HEK293 (cell line): ENCODE results near the gene TGOLN2.
"Not testable (repeated sequence)": the region's sequence is repeated elsewhere in the genome, so short reads cannot be mapped to it uniquely, and the experiment has no call there.

ENCODE experiments used
- CTCF ChIA-PET: fragments of 350-600 bp; formaldehyde crosslinking; extraction: SDS; loops from one replicate; lab custom pipeline; 2021; ENCODE audit warnings: antibody characterized with exemption; lab: Yijun Ruan, JAX
- POLR2A ChIA-PET: fragments of 300-600 bp; formaldehyde crosslinking; extraction: SDS; loops from one replicate; lab custom pipeline; 2020; ENCODE audit warnings: antibody characterized with exemption, inconsistent platforms; lab: Yijun Ruan, JAX
- H3K27ac ChIP-seq: fragments of 200-500 bp; sonication (Bioruptor generic); 2 replicates; pipeline ENCODE4 v1.5.1; 2014; ENCODE audit warnings: low read depth, low read length, control low read depth, inconsistent platforms; ENCODE audit errors: extremely low read depth
- H3K36me3 ChIP-seq, 2 experiments: fragments of 200-500 bp in 1 of 2; sonication (Bioruptor generic) in 1 of 2; 1 replicate in 1 of 2; 2 replicates in 1 of 2; pipeline ENCODE4 v1.5.1; 2014 to 2017; ENCODE audit warnings: inconsistent platforms in 2 of 2, low read length in 2 of 2; ENCODE audit not compliant: control insufficient read depth in 2 of 2, insufficient read depth in 1 of 2
- H3K4me1 ChIP-seq: fragments of 200-500 bp; sonication (Bioruptor generic); 2 replicates; pipeline ENCODE4 v1.5.1; 2014; ENCODE audit warnings: mild to moderate bottlenecking, low read length, inconsistent platforms; ENCODE audit not compliant: control insufficient read depth, insufficient read depth
- H3K4me3 ChIP-seq: 2 replicates; pipeline ENCODE4 v1.5.1; 2011; ENCODE audit warnings: low read depth, mild to moderate bottlenecking, control low read depth, low read length, moderate library complexity
- H3K9me3 ChIP-seq: fragments of 200-500 bp; sonication (Bioruptor generic); 2 replicates; pipeline ENCODE4 v1.5.1; 2014; ENCODE audit warnings: low read depth, low read length, inconsistent platforms; ENCODE audit not compliant: control insufficient read depth, insufficient read depth
- MEIS1 ChIP-seq: sonication (generic); formaldehyde crosslinking; IDR thresholded peaks from 2 replicates; pipeline ENCODE4 v1.8.1; 2022; ENCODE audit warnings: missing genetic modification reagents, mild to moderate bottlenecking, borderline replicate concordance
- ZBTB1 ChIP-seq: fragments of 450-650 bp; formaldehyde crosslinking; IDR thresholded peaks from 2 replicates; pipeline ENCODE4 v1.5.1; 2016; ENCODE audit warnings: missing biosample characterization, missing genetic modification characterization
- ZEB2 ChIP-seq: fragments of 450-650 bp; formaldehyde crosslinking; IDR thresholded peaks from 2 replicates; pipeline ENCODE4 v1.5.1; 2016; ENCODE audit warnings: missing biosample characterization, missing genetic modification characterization
- ZNF112 ChIP-seq: fragments of 450-650 bp; formaldehyde crosslinking; IDR thresholded peaks from 2 replicates; pipeline ENCODE4 v1.5.0; 2017; ENCODE audit warnings: missing biosample characterization, missing genetic modification characterization
- ZNF16 ChIP-seq: fragments of 450-650 bp; formaldehyde crosslinking; IDR thresholded peaks from 2 replicates; pipeline ENCODE4 v1.5.1; 2016; ENCODE audit warnings: low read depth, missing biosample characterization, missing genetic modification characterization
- ZNF169 ChIP-seq: fragments of 450-650 bp; formaldehyde crosslinking; IDR thresholded peaks from 2 replicates; pipeline ENCODE4 v1.5.1; 2016; ENCODE audit warnings: missing biosample characterization, missing genetic modification characterization
- ZNF221 ChIP-seq: fragments of 450-650 bp; formaldehyde crosslinking; IDR thresholded peaks from 2 replicates; pipeline ENCODE4 v1.5.1; 2017; ENCODE audit warnings: missing biosample characterization, missing genetic modification characterization, borderline replicate concordance
- ZNF274 ChIP-seq, 2 experiments: fragments of 200-500 bp in 1 of 2; fragments of 450-650 bp in 1 of 2; sonication (Bioruptor generic) in 1 of 2; formaldehyde crosslinking in 1 of 2; IDR thresholded peaks; 2 replicates each; pipeline versions ENCODE4 v1.5.1 to v1.6.1; 2014 to 2016; ENCODE audit warnings: borderline replicate concordance in 1 of 2, inconsistent platforms in 1 of 2, low read length in 1 of 2, missing biosample characterization in 1 of 2, missing genetic modification characterization in 1 of 2
- ZNF292 ChIP-seq: fragments of 450-650 bp; formaldehyde crosslinking; IDR thresholded peaks from 2 replicates; pipeline ENCODE4 v1.5.1; 2016; ENCODE audit warnings: low read depth, missing biosample characterization, missing genetic modification characterization, borderline replicate concordance
- ZNF366 ChIP-seq: fragments of 450-650 bp; formaldehyde crosslinking; conservative IDR thresholded peaks from 2 replicates; pipeline ENCODE4 v1.5.1; 2016; ENCODE audit warnings: missing biosample characterization, missing genetic modification characterization
- ZNF521 ChIP-seq: fragments of 450-650 bp; formaldehyde crosslinking; IDR thresholded peaks from 2 replicates; pipeline ENCODE4 v1.5.1; 2017; ENCODE audit warnings: missing biosample characterization, mild to moderate bottlenecking, missing genetic modification characterization
- ZNF530 ChIP-seq: fragments of 450-650 bp; formaldehyde crosslinking; IDR thresholded peaks from 2 replicates; pipeline ENCODE4 v1.5.1; 2016; ENCODE audit warnings: low read depth, missing biosample characterization, missing genetic modification characterization
- ZNF560 ChIP-seq: fragments of 450-650 bp; formaldehyde crosslinking; IDR thresholded peaks from 2 replicates; pipeline ENCODE4 v1.5.1; 2017; ENCODE audit warnings: missing biosample characterization, missing genetic modification characterization, borderline replicate concordance
- ZNF571 ChIP-seq: fragments of 450-650 bp; formaldehyde crosslinking; IDR thresholded peaks from 2 replicates; pipeline ENCODE4 v1.5.0; 2017; ENCODE audit warnings: missing biosample characterization, missing genetic modification characterization
- ZNF621 ChIP-seq: fragments of 450-650 bp; formaldehyde crosslinking; IDR thresholded peaks from 2 replicates; pipeline ENCODE4 v1.5.1; 2017; ENCODE audit warnings: missing biosample characterization, missing genetic modification characterization
- TF ChIP-seq, protein P1 (sequence below): fragments of 450-650 bp; formaldehyde crosslinking; conservative IDR thresholded peaks from 2 replicates; pipeline ENCODE4 v1.5.1; 2016; ENCODE audit warnings: low read depth, missing biosample characterization, missing genetic modification characterization
- TF ChIP-seq, protein P2 (sequence below): fragments of 450-650 bp; formaldehyde crosslinking; IDR thresholded peaks from 2 replicates; pipeline ENCODE4 v1.5.1; 2016; ENCODE audit warnings: missing biosample characterization, missing genetic modification characterization
- TF ChIP-seq, protein P3 (sequence below): fragments of 450-650 bp; formaldehyde crosslinking; IDR thresholded peaks from 2 replicates; pipeline ENCODE4 v1.5.0; 2017; ENCODE audit warnings: missing biosample characterization, missing genetic modification characterization, borderline replicate concordance
- TF ChIP-seq, protein P4 (sequence below): fragments of 450-650 bp; formaldehyde crosslinking; IDR thresholded peaks from 2 replicates; pipeline ENCODE4 v1.5.1; 2016; ENCODE audit warnings: missing biosample characterization, missing genetic modification characterization

TGOLN2 gene

DNA sequence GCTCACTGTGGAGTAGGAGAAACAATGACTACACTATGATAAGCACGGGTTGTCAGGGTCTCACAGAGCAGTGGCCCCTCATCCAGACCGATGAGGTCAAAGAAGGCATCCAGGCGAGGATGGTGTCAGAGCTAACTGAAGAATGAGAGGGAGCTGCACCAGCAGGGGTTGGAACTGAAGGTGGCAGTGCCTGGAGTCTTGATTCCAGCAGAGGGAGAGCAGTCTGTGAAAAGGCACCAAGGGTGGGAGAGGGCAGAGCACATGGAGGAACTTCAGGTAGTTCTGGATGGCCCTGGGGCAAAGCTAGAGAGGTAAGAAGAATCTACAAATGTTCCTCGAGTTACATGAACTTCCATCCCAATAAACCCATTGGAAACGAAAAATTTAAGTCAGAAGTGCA lies 39.4 kb upstream of the TGOLN2 start (continued):
- TF ChIP-seq, protein P1, sequence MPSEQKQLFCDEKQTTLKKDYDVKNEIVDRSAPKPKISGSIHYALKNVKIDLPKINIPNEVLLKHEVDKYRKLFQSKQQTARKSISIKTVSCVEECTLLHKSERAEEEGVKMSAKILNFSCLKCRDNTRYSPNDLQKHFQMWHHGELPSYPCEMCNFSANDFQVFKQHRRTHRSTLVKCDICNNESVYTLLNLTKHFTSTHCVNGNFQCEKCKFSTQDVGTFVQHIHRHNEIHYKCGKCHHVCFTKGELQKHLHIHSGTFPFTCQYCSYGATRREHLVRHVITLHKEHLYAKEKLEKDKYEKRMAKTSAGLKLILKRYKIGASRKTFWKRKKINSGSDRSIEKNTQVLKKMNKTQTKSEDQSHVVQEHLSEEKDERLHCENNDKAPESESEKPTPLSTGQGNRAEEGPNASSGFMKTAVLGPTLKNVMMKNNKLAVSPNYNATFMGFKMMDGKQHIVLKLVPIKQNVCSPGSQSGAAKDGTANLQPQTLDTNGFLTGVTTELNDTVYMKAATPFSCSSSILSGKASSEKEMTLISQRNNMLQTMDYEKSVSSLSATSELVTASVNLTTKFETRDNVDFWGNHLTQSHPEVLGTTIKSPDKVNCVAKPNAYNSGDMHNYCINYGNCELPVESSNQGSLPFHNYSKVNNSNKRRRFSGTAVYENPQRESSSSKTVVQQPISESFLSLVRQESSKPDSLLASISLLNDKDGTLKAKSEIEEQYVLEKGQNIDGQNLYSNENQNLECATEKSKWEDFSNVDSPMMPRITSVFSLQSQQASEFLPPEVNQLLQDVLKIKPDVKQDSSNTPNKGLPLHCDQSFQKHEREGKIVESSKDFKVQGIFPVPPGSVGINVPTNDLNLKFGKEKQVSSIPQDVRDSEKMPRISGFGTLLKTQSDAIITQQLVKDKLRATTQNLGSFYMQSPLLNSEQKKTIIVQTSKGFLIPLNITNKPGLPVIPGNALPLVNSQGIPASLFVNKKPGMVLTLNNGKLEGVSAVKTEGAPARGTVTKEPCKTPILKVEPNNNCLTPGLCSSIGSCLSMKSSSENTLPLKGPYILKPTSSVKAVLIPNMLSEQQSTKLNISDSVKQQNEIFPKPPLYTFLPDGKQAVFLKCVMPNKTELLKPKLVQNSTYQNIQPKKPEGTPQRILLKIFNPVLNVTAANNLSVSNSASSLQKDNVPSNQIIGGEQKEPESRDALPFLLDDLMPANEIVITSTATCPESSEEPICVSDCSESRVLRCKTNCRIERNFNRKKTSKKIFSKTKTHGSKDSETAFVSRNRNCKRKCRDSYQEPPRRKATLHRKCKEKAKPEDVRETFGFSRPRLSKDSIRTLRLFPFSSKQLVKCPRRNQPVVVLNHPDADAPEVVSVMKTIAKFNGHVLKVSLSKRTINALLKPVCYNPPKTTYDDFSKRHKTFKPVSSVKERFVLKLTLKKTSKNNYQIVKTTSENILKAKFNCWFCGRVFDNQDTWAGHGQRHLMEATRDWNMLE (tag by site-specific recombination), result no peak
- TF ChIP-seq ZNF292 (tag by site-specific recombination), result no peak

DNA sequence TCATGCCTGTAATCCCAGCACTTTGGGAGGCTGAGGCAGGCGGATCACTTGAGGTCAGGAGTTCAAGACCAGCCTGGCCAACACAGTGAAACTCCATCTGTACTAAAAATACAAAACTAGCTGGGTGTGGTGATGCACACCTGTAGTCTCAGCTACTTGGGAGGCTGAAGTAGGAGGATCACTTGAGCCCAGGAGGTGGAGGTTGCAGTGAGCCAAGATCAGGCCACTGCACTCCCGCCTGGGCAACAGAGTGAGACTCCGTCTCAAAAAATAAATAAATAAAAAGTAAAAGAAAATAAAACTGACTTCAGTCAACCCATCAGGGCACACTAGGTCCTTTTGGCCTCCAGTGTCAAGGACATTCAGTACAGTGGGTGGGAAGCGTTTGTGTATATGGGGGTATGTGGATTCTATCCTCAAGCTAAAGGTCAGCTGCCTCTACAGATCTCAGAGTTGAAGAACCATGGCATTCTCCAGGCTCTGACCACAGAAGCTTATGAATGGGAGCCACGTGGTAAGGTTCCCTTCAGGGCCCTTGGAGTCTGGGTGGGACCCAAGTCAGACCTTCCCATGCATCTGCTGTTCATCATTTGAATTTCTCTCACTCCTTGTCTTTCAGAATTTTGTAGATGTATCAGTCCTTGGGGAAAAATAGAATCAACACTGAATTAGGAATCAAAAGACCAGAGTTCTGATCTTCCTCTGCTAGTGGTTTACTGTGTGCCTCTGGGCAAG lies 35.0 kb upstream of the TGOLN2 start:
- CTCF ChIA-PET, H3K9me3 ChIP-seq, H3K4me1 ChIP-seq, H3K4me3 ChIP-seq, H3K27ac ChIP-seq: not testable (repeated sequence)
- POLR2A ChIA-PET, result interaction anchor here (1.1 kb wide), 1 partner anchor 198 kb away, joined by 5 read pairs; the partner anchor contains the start of gene GGCX
- peaks cover 22 to 57% of the 10 kb centered on the region in 2 experiments; a peak in 2 of 3 replicates for H3K36me3 ChIP-seq

DNA sequence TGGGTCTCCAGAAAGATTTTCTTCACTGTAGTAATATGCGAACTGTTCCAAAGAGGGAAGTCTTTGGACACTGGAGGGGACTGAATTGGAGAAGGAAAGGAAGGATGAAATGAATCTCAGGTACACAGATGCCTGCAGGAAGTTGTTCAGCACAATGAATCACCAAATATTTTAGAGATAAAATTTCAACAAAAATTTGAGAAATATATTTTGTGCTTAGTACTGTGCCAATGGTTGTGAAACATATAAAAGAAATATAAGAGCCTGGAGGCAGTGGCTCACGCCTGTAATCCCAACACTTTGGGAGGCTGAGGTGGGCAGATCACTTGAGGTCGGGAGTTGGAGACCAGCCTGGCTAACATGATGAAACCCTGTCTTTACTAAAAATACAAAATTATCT lies 29.9 kb upstream of the TGOLN2 start:
- Histone ChIP-seq H3K4me1 (no peaks in the 10 kb centered on the region; the same call in 1 of the 2 replicates), H3K36me3 (peaks cover 31 to 52% of the 10 kb centered on the region in 2 experiments), H3K9me3 (no peaks in the 10 kb centered on the region), H3K27ac (no peak overlapping the region), H3K4me3 (no peak overlapping the region)
- CTCF ChIA-PET, result interaction anchor here (1.0 kb wide), 1 partner anchor 279 kb away, joined by 3 read pairs; no protein-coding TSS in a partner anchor
- TF ChIP-seq ZNF621 (tag by site-specific recombination) (no peak), ZNF16 (tag by site-specific recombination) (no peak), ZNF169 (tag by site-specific recombination) (no peak), ZEB2 (tag by site-specific recombination) (no peak), ZBTB1 (tag by site-specific recombination) (no peak), ZNF571 (tag by site-specific recombination) (no peak), ZNF112 (tag by site-specific recombination) (no peak), MEIS1 (no peak), ZNF530 (tag by site-specific recombination) (no peak), ZNF366 (tag by site-specific recombination) (no peak), ZNF221 (tag by site-specific recombination) (no peak), ZNF560 (tag by site-specific recombination) (no peak), ZNF274 (IDR thresholded peaks at IDR 0.05; ENCODE audit: low read length) (no peak), ZNF274 (tag by site-specific recombination; IDR thresholded peaks at IDR 0.05; ENCODE audit: borderline replicate concordance) (no peak), ZNF521 (tag by site-specific recombination) (no peak)
- TF ChIP-seq, protein P2, sequence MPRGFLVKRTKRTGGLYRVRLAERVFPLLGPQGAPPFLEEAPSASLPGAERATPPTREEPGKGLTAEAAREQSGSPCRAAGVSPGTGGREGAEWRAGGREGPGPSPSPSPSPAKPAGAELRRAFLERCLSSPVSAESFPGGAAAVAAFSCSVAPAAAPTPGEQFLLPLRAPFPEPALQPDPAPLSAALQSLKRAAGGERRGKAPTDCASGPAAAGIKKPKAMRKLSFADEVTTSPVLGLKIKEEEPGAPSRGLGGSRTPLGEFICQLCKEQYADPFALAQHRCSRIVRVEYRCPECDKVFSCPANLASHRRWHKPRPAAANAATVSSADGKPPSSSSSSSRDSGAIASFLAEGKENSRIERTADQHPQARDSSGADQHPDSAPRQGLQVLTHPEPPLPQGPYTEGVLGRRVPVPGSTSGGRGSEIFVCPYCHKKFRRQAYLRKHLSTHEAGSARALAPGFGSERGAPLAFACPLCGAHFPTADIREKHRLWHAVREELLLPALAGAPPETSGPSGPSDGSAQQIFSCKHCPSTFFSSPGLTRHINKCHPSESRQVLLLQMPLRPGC (tag by site-specific recombination), result no peak
- TF ChIP-seq, protein P3, sequence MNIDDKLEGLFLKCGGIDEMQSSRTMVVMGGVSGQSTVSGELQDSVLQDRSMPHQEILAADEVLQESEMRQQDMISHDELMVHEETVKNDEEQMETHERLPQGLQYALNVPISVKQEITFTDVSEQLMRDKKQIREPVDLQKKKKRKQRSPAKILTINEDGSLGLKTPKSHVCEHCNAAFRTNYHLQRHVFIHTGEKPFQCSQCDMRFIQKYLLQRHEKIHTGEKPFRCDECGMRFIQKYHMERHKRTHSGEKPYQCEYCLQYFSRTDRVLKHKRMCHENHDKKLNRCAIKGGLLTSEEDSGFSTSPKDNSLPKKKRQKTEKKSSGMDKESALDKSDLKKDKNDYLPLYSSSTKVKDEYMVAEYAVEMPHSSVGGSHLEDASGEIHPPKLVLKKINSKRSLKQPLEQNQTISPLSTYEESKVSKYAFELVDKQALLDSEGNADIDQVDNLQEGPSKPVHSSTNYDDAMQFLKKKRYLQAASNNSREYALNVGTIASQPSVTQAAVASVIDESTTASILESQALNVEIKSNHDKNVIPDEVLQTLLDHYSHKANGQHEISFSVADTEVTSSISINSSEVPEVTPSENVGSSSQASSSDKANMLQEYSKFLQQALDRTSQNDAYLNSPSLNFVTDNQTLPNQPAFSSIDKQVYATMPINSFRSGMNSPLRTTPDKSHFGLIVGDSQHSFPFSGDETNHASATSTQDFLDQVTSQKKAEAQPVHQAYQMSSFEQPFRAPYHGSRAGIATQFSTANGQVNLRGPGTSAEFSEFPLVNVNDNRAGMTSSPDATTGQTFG (tag by site-specific recombination), result no peak
- TF ChIP-seq, protein P4, sequence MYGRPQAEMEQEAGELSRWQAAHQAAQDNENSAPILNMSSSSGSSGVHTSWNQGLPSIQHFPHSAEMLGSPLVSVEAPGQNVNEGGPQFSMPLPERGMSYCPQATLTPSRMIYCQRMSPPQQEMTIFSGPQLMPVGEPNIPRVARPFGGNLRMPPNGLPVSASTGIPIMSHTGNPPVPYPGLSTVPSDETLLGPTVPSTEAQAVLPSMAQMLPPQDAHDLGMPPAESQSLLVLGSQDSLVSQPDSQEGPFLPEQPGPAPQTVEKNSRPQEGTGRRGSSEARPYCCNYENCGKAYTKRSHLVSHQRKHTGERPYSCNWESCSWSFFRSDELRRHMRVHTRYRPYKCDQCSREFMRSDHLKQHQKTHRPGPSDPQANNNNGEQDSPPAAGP (tag by site-specific recombination), result no peak
- POLR2A ChIA-PET, result interaction anchor here (0.6 to 0.8 kb wide), 2 partner anchors 12 to 300 kb away, joined by 3 to 4 read pairs; no protein-coding TSS in a partner anchor
